IMR-90 (cell line): Measurements from ENCODE around the gene PARP3. TPM values are rescaled to one million over a fixed set of nuclear protein-coding genes. Genes with fewer than 3 reads are reported as not detected.

ENCODE experiments used
- ATAC-seq: fragments of 200-7000 bp; cut with Tn5 transposase; 2 replicates; pipeline ENCODE4 v1.9.1; 2020; ENCODE audit warnings: low read depth, mild to moderate bottlenecking, moderate library complexity
- BruUV-seq: library from RNA; stranded (reverse); fragments of 400-500 nt; replicated peaks from 2 replicates; lab custom pipeline; 2021; lab: Mats Ljungman, UMichigan
- CTCF ChIA-PET: fragments of 300-600 bp; formaldehyde crosslinking; extraction: SDS; loops from one replicate; lab custom pipeline; 2021; ENCODE audit warnings: antibody characterized with exemption; lab: Yijun Ruan, JAX
- POLR2A ChIA-PET: fragments of 300-600 bp; sonication (Branson Sonifier 250); formaldehyde crosslinking; loops from one replicate; lab custom pipeline; 2022; ENCODE audit warnings: antibody characterized with exemption; ENCODE audit not compliant: unreplicated experiment; lab: Charles Lee
- DNase-seq: peaks from one replicate; pipeline ENCODE4 v3.0.0; 2013
- H2AFZ ChIP-seq: replicated peaks from 2 replicates; pipeline ENCODE3; 2013; ENCODE audit warnings: low read length, mild to moderate bottlenecking; ENCODE audit not compliant: poor library complexity
- H2AK5ac ChIP-seq: 2 replicates; pipeline ENCODE4 v1.6.1; 2013; ENCODE audit warnings: low read depth, low read length, inconsistent platforms
- H2AK9ac ChIP-seq: replicated peaks from 2 replicates; pipeline ENCODE3; 2013; ENCODE audit warnings: mild to moderate bottlenecking, low read depth, low read length, moderate library complexity; ENCODE audit not compliant: poor library complexity
- H2BK120ac ChIP-seq: 2 replicates; pipeline ENCODE4 v1.6.1; 2013; ENCODE audit warnings: low read depth, low read length, inconsistent platforms
- H2BK15ac ChIP-seq: 3 replicates; pipeline ENCODE4 v1.6.1; 2013; ENCODE audit warnings: low read depth, low read length, inconsistent platforms
- H2BK20ac ChIP-seq: 2 replicates; pipeline ENCODE4 v1.6.1; 2013; ENCODE audit warnings: low read depth, mild to moderate bottlenecking, inconsistent platforms, low read length, moderate library complexity
- H2BK5ac ChIP-seq: 2 replicates; pipeline ENCODE4 v1.6.1; 2013; ENCODE audit warnings: mild to moderate bottlenecking, low read depth, low read length, inconsistent platforms; ENCODE audit not compliant: poor library complexity, severe bottlenecking
- H3K14ac ChIP-seq: replicated peaks from 2 replicates; pipeline ENCODE4 v1.6.1; 2013; ENCODE audit warnings: low read depth, low read length, inconsistent platforms
- H3K18ac ChIP-seq: 2 replicates; pipeline ENCODE4 v1.6.1; 2013; ENCODE audit warnings: low read depth, low read length, control low read depth
- H3K23ac ChIP-seq: 2 replicates; pipeline ENCODE4 v1.6.1; 2013; ENCODE audit warnings: low read depth, low read length, inconsistent platforms
- H3K27ac ChIP-seq: 2 replicates; pipeline ENCODE4 v1.5.1; 2013; ENCODE audit warnings: mild to moderate bottlenecking, control low read depth, low read length; ENCODE audit not compliant: insufficient read depth
- H3K27me3 ChIP-seq: 2 replicates; pipeline ENCODE4 v1.6.1; 2013; ENCODE audit warnings: low read length; ENCODE audit not compliant: control insufficient read depth, insufficient read depth
- H3K36me3 ChIP-seq: 2 replicates; pipeline ENCODE4 v1.6.1; 2013; ENCODE audit warnings: low read length, mixed read lengths; ENCODE audit not compliant: control insufficient read depth, insufficient read depth
- H3K4ac ChIP-seq: 2 replicates; pipeline ENCODE4 v1.6.1; 2013; ENCODE audit warnings: low read depth, low read length, inconsistent platforms
- H3K4me1 ChIP-seq: 2 replicates; pipeline ENCODE4 v1.6.1; 2013; ENCODE audit warnings: low read length, mixed read lengths; ENCODE audit not compliant: control insufficient read depth, insufficient read depth
- H3K4me2 ChIP-seq: 2 replicates; pipeline ENCODE4 v1.6.1; 2013; ENCODE audit warnings: low read depth, mild to moderate bottlenecking, control low read depth, low read length, moderate library complexity
- H3K4me3 ChIP-seq: 2 replicates; pipeline ENCODE4 v1.5.1; 2013; ENCODE audit warnings: low read depth, mild to moderate bottlenecking, control low read depth, low read length, moderate library complexity; ENCODE audit not compliant: insufficient read depth
- H3K56ac ChIP-seq: 2 replicates; pipeline ENCODE4 v1.6.1; 2013; ENCODE audit warnings: low read length, inconsistent platforms; ENCODE audit not compliant: insufficient read depth; ENCODE audit errors: extremely low read depth
- H3K79me1 ChIP-seq, 2 experiments: 2 replicates each; pipeline ENCODE4 v1.6.1; 2013; ENCODE audit warnings: low read length in 2 of 2, inconsistent platforms in 1 of 2, low read depth in 1 of 2
- H3K9ac ChIP-seq: 2 replicates; pipeline ENCODE4 v1.6.1; 2013; ENCODE audit warnings: low read depth, low read length, control low read depth
- H3K9me1 ChIP-seq: 2 replicates; pipeline ENCODE4 v1.6.1; 2013; ENCODE audit warnings: low read length, inconsistent platforms; ENCODE audit not compliant: insufficient read depth
- H3K9me3 ChIP-seq: 2 replicates; pipeline ENCODE4 v1.6.1; 2013; ENCODE audit warnings: low read length; ENCODE audit not compliant: control insufficient read depth, insufficient read depth
- H4K20me1 ChIP-seq: 2 replicates; pipeline ENCODE4 v1.6.1; 2013; ENCODE audit warnings: low read length, inconsistent platforms; ENCODE audit not compliant: insufficient read depth
- H4K5ac ChIP-seq: 2 replicates; pipeline ENCODE4 v1.6.1; 2013; ENCODE audit warnings: mild to moderate bottlenecking, low read depth, low read length, control low read depth
- H4K8ac ChIP-seq, 2 experiments: 2 replicates each; pipeline ENCODE4 v1.6.1; 2013; ENCODE audit warnings: low read depth in 2 of 2, low read length in 2 of 2, control low read depth in 1 of 2, inconsistent platforms in 1 of 2
- H4K91ac ChIP-seq: 2 replicates; pipeline ENCODE4 v1.6.1; 2013; ENCODE audit warnings: low read depth, low read length, inconsistent platforms; ENCODE audit not compliant: insufficient read depth
- BHLHE40 ChIP-seq: fragments of 150-350 bp; IDR thresholded peaks from 2 replicates; pipeline ENCODE4 v1.6.1; 2016; ENCODE audit warnings: mild to moderate bottlenecking, low read depth, low read length
- CEBPB ChIP-seq: IDR thresholded peaks from 2 replicates; pipeline ENCODE4 v1.6.1; 2012; ENCODE audit warnings: low read depth, low read length, improper control_type of control experiment
- CHD1 ChIP-seq: IDR thresholded peaks from 2 replicates; pipeline ENCODE4 v1.6.1; 2012; ENCODE audit warnings: low read depth, low read length, improper control_type of control experiment
- ELK1 ChIP-seq: fragments of 150-350 bp; IDR thresholded peaks from 2 replicates; pipeline ENCODE4 v1.6.1; 2016; ENCODE audit warnings: low read depth, mild to moderate bottlenecking, low read length, moderate library complexity, borderline replicate concordance
- FOS ChIP-seq: fragments of 150-350 bp; IDR thresholded peaks from 2 replicates; pipeline ENCODE4 v1.6.1; 2016; ENCODE audit warnings: low read depth, low read length
- MAZ ChIP-seq: IDR thresholded peaks from 2 replicates; pipeline ENCODE4 v1.6.1; 2012; ENCODE audit warnings: low read depth, mild to moderate bottlenecking, low read length, improper control_type of control experiment, moderate library complexity, borderline replicate concordance
- NFE2L2 ChIP-seq: fragments of 150-350 bp; IDR thresholded peaks from 2 replicates; pipeline ENCODE4 v1.6.1; 2016; ENCODE audit warnings: low read depth, mild to moderate bottlenecking, low read length
- POLR2A ChIP-seq: IDR thresholded peaks from 2 replicates; pipeline ENCODE4 v1.6.1; 2012; ENCODE audit warnings: mild to moderate bottlenecking, low read depth, low read length
- RAD21 ChIP-seq: IDR thresholded peaks from 2 replicates; pipeline ENCODE4 v1.6.1; 2012; ENCODE audit warnings: low read length, improper control_type of control experiment
- RFX5 ChIP-seq: IDR thresholded peaks from 2 replicates; pipeline ENCODE4 v1.8.0; 2012; ENCODE audit warnings: low read depth, mild to moderate bottlenecking, low read length, moderate library complexity
- SMC3 ChIP-seq: fragments of 150-350 bp; IDR thresholded peaks from 2 replicates; pipeline ENCODE4 v1.6.1; 2016; ENCODE audit warnings: low read depth, mild to moderate bottlenecking, antibody characterized with exemption, low read length, moderate library complexity
- WGBS, 2 experiments: methylation state at CpG; one replicate each; pipeline versions ENCODE4 v1.1.5 to v1.1.7; 2013; ENCODE audit warnings: missing lambda C conversion rate in 2 of 2; ENCODE audit not compliant: insufficient read length in 1 of 2; ENCODE audit errors: extremely low coverage in 2 of 2; 5-methylcytosine and 5-hydroxymethylcytosine counted together
- dilution Hi-C: fragments of 300-500 bp; cut with HindIII; formaldehyde crosslinking; loops from one replicate; pipeline ENCODE4 v1.14.3; 2018; ENCODE audit warnings: low sequenced_read_pairs; ENCODE audit not compliant: unreplicated experiment
- in situ Hi-C: fragments of 300-500 bp; cut with MboI; formaldehyde crosslinking; loops from 3 replicates; pipeline ENCODE4 v1.14.3; 2019; ENCODE audit warnings: low sequenced_read_pairs, inconsistent platforms, mixed read lengths
- intact Hi-C: fragments of 100-400 bp; cut with micrococcal nuclease; formaldehyde crosslinking; loops from 2 replicates; pipeline ENCODE4 v1.10.0; 2022
- polyA plus RNA-seq, 3 experiments: library from polyadenylated mRNA; depleted of rRNA; stranded (reverse); fragments of >200 nt; gene quantifications; 2 replicates each; pipeline ENCODE4 v1.2.3, GENCODE V29; 2012; ENCODE audit warnings: low replicate concordance in 1 of 3
- total RNA-seq: library from RNA; depleted of rRNA; stranded (reverse); fragments of >200 nt; gene quantifications from 2 replicates; pipeline ENCODE4 v1.2.3, GENCODE V29; 2012
- TF ChIP-seq, protein P1 (sequence below): conservative IDR thresholded peaks from 2 replicates; pipeline ENCODE4 v1.5.1; 2012; ENCODE audit warnings: mild to moderate bottlenecking, low read depth, low read length, improper control_type of control experiment

Gene PARP3
- total and polyA plus RNA-seq, 2 of the 4 experiments (the other 2 are of a cell fraction) = 16.3 to 22.0 TPM

DNA sequence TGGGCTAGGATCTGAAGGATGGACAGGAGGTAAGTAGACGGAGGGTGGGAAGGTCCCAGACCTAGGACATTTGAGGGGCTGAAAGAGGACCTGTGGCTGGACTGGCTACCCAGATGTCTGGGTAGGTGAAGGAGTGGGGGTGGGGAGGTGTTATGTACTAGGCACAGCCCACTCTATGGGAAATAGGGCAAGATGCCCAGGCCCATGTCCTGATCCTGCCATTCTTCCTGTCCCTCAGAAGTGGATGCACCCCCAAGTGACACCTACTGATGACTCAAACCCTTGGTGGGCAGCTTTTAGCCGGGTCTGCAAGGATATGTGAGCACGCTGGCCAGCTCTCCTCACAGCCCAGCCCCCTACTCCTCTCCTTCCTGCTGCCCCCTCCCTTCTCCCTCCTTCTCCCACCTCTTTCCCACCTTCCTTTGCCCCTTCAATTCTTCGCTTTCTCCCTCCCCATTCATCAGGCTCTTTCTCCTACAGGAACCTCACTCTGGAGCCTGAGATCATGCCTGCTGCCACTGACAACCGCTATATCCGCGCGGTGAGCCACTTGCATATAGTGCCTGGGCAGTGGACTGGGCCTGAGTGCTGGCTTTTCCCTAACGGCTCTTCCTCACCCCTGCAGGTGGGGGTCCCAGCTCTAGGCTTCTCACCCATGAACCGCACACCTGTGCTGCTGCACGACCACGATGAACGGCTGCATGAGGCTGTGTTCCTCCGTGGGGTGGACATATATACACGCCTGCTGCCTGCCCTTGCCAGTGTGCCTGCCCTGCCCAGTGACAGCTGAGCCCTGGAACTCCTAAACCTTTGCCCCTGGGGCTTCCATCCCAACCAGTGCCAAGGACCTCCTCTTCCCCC lies 46.4 kb downstream of the PARP3 start:
- ATAC-seq (no peak), DNase-seq (no peak)
- H2BK20ac ChIP-seq = no peak overlapping the region
- H3K79me1 ChIP-seq = peaks cover 19 to 55% of the 10 kb centered on the region in 2 experiments; a peak in 3 of 4 replicates
- peaks cover 10% of the 10 kb centered on the region for H3K9me1 ChIP-seq
- no peak overlapping the region for H3K4me3 ChIP-seq
- H3K56ac ChIP-seq = no peak overlapping the region
- TF ChIP-seq ELK1 (no peak), RAD21 (no peak), CEBPB (no peak), NFE2L2 (no peak), CHD1 (no peak), FOS (no peak), RFX5 (no peak), SMC3 (no peak), BHLHE40 (no peak), POLR2A (no peak), MAZ (no peak)
- TF ChIP-seq, protein P1, sequence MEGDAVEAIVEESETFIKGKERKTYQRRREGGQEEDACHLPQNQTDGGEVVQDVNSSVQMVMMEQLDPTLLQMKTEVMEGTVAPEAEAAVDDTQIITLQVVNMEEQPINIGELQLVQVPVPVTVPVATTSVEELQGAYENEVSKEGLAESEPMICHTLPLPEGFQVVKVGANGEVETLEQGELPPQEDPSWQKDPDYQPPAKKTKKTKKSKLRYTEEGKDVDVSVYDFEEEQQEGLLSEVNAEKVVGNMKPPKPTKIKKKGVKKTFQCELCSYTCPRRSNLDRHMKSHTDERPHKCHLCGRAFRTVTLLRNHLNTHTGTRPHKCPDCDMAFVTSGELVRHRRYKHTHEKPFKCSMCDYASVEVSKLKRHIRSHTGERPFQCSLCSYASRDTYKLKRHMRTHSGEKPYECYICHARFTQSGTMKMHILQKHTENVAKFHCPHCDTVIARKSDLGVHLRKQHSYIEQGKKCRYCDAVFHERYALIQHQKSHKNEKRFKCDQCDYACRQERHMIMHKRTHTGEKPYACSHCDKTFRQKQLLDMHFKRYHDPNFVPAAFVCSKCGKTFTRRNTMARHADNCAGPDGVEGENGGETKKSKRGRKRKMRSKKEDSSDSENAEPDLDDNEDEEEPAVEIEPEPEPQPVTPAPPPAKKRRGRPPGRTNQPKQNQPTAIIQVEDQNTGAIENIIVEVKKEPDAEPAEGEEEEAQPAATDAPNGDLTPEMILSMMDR = no peak
- no TSS peak for BruUV-seq
- no peak overlapping the region for H4K8ac ChIP-seq
- H4K91ac ChIP-seq = no peak overlapping the region
- H2BK5ac ChIP-seq = no peak overlapping the region
- no peak overlapping the region for H3K23ac ChIP-seq
- H2BK120ac ChIP-seq = no peak overlapping the region
- WGBS, 2 experiments = 83% methylated on average over 11 of the region's 15 CpGs; no CpG with 5 or more reads in 1 of the 2 experiments
- peaks cover 9% of the 10 kb centered on the region; the same call in 1 of the 2 replicates for H4K20me1 ChIP-seq
- H3K9ac ChIP-seq = no peak overlapping the region
- no peak overlapping the region for H2AK5ac ChIP-seq
- no peak overlapping the region for H4K5ac ChIP-seq
- H3K4me1 ChIP-seq = peaks cover 13% of the 10 kb centered on the region
- no peaks in the 10 kb centered on the region for H3K9me3 ChIP-seq
- no peak overlapping the region for H3K14ac ChIP-seq
- no peak overlapping the region for H3K4me2 ChIP-seq
- H2AFZ ChIP-seq = no peak overlapping the region
- ChIA-PET CTCF (no interaction called here), POLR2A (no interaction called here)
- H2BK15ac ChIP-seq = no peak overlapping the region
- no peak overlapping the region for H3K4ac ChIP-seq
- in situ Hi-C loops (no loop called here), dilution Hi-C loops (no loop called here), intact Hi-C loops (no loop called here)
- H3K27me3 ChIP-seq = no peaks in the 10 kb centered on the region
- no peak overlapping the region for H3K18ac ChIP-seq
- H2AK9ac ChIP-seq = peak overlapping the region; percentile 61
- no peak overlapping the region for H3K27ac ChIP-seq
- peaks cover 19% of the 10 kb centered on the region for H3K36me3 ChIP-seq
